VCaP (cell line): ENCODE data around the gene BTN3A1.

Experiments
- H3K27ac ChIP-seq: fragments of 450-650 bp; 2 replicates; pipeline ENCODE4 v1.5.1; 2017
- TF ChIP-seq, protein P1 (sequence below): fragments of 450-650 bp; conservative IDR thresholded peaks from 2 replicates; pipeline ENCODE4 v1.5.1; 2017; ENCODE audit warnings: mild to moderate bottlenecking, moderate library complexity

The BTN3A1 gene

DNA sequence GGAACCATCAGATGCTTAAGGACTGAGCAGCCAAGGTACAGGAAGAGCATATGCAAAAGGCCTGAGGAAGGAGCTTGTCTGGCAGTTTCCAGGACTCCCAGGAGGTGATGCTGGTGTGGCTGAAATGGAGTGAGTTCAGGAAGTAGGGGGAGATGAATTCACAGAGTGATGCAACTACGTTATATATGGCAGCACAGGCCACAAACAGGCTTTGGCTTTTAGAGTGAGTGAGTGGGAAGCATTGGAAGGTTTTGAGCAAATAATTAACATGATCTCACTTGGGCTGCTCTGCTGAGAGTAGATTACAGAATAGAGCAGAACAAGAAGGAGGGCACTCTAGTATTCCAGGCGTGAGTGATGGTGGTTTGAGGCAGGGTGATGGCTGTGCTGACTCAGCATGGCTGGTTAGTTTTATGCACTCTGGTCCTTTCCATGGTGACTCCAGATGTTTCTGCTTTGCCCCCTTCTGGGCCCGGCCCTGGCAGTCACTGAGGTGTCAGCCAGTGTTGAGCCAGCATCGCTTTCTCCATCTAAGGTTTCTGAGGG lies 12.7 kb upstream of the BTN3A1 start:
- H3K27ac ChIP-seq = no peak overlapping the region
- TF ChIP-seq, protein P1, sequence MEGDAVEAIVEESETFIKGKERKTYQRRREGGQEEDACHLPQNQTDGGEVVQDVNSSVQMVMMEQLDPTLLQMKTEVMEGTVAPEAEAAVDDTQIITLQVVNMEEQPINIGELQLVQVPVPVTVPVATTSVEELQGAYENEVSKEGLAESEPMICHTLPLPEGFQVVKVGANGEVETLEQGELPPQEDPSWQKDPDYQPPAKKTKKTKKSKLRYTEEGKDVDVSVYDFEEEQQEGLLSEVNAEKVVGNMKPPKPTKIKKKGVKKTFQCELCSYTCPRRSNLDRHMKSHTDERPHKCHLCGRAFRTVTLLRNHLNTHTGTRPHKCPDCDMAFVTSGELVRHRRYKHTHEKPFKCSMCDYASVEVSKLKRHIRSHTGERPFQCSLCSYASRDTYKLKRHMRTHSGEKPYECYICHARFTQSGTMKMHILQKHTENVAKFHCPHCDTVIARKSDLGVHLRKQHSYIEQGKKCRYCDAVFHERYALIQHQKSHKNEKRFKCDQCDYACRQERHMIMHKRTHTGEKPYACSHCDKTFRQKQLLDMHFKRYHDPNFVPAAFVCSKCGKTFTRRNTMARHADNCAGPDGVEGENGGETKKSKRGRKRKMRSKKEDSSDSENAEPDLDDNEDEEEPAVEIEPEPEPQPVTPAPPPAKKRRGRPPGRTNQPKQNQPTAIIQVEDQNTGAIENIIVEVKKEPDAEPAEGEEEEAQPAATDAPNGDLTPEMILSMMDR = no peak

DNA sequence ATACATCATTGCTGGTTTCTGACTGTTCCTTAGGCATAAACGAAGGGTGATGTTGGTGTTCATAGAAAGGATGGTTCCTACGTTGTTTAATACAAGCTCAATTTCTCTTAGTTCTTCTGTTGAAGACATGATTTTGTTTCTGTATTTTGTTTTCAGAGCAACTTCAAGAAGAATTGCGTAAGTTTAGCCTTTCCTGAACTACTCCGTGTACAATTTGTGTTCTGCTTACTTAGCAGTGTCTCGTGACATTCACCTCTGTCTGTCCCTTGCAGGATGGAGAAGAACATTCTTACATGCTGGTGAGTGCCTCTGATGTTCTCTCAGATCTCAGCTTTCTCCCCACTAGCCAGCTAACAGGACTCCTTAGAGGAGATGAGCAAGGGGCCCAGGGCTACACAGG lies 11.5 kb upstream of the BTN3A1 start:
- TF ChIP-seq, protein P1 = no peak
- H3K27ac ChIP-seq = no peak overlapping the region

DNA sequence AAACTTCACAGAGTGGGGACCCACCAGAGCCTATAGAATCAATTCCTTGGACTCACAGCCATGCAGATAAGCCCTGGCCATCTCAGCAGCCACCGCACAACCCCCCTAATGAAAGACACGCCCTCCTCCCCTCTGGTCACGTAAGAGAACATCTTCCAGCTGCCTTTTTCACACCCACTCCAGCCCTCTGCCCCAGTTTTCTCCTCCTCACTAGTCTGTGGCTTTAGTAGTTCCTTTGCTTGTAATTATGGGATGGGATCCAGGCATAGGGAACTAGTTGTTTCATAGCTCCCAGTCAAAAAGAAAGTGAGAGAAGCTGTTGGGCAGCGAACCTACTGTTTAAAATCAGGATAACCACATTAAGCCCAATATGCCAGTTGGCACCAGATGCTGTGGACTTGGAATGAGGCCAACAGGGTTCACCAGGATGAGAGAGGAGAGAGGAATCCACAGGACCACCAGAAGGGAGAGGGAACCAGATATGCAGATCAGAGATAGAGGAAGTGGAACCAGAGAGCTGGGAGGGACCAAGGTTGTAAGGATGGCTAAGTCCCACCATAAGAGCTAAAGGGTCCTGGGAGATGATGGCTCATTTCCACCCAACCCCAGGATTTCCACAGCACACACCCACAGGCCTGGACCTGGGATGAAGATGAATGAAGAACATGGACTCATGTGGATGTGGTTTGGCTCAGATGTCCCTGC lies 9.0 kb upstream of the BTN3A1 start:
- no peak overlapping the region for H3K27ac ChIP-seq
- TF ChIP-seq, protein P1 = no peak

DNA sequence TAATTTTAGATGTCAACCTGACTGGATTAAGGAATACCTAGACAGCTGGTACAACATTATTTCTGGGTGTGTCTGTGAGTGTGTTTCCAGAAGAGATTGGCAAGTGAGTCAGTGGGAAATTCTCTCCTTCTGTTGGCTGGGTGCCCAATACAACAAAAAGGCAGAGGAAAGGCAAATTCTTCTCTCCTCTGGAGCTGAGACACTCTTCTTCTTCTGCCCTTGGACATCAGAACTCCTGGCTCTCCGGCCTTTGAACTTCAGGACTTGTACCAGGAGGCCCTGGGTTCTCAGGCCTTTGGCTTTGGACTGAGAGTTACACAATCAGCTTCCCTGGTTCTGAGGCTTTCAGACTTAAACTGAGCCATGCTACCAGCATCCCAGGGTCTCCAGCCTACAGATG lies 7.8 kb upstream of the BTN3A1 start:
- TF ChIP-seq, protein P1 = no peak
- no peak overlapping the region for H3K27ac ChIP-seq

DNA sequence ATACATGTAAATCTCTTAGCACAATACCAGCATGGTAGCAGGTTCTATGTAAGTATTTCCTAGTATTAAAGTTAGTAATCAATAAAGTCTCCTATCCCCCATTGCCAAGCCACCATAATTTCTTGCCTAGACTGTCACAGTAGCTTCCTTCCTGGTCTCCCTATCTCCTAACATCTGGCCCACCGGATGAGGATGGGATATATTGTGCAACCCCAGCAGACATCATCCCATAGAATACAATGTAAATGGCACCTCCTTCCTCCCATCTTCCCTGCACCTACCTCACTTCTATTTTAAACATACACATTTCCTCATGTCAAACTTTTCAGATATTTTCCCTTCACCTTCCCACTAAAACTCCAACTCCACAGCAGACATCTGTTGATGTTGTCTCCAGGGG lies 3.5 kb upstream of the BTN3A1 start:
- H3K27ac ChIP-seq = no peak overlapping the region
- TF ChIP-seq, protein P1 = no peak

DNA sequence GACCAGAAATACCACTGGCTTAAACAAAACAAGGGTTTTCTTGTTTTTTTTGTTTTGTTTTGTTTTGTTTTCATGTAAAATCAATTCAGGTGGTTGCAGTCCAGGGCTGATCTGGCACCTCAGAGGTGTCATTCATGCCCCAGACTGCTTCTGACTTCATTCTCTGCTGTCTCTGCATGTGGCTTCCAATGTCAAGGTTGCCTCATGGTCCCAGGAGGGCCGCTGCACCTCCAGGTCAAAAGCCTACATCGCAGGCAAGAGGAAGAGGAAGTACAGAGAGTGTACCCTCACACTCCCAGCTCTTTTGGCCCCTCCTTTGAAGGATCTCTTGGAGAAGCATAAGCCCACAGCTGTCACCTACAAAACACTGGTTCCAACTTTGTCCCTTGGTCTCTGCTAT lies 1.4 kb upstream of the BTN3A1 start:
- TF ChIP-seq, protein P1 = no peak
- H3K27ac ChIP-seq = peak overlapping the region; percentile 72

DNA sequence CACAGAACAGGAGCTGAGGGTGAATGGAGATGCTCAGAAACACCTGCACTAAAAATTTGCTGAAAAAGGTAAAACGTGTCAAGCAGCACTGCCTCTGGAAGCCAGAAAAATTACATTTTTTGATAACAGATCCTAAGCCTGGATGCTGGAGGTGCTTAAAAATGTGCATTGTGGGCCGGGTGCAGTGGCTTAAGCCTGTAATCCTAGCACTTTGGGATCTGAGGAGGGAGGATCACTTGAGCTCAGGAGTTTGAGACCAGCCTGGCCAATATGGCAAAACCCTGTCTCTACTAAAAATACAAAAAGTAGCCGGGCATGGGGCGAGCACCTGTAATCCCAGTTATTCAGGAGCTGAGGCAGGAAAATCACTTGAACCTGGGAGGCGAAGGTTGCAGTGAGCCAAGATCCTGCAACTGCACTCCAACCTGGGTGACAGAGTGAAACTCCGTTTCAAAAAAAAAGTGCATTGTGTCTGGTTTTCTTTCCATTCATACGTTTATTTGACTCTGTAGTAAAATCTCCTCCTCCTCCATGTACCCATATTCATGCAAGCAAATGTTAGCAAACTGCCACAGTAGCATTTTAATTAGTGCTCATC lies 587 bp upstream of the BTN3A1 start:
- TF ChIP-seq, protein P1 = no peak
- peak overlapping the region; percentile 72 for H3K27ac ChIP-seq
